Ectodermal cell (in vitro differentiated cells): ENCODE measurements around the gene ZNF217.
"Not testable (repeated sequence)": the region's sequence is repeated elsewhere in the genome, so short reads cannot be mapped to it uniquely, and the experiment has no call there.

Experiments
- H3K27ac ChIP-seq: 2 replicates; pipeline ENCODE4 v1.7.0; 2013; ENCODE audit warnings: mild to moderate bottlenecking, low read depth, low read length; ENCODE audit not compliant: insufficient read depth, poor library complexity, severe bottlenecking
- H3K27me3 ChIP-seq: 2 replicates; pipeline ENCODE4 v1.7.0; 2013; ENCODE audit warnings: mild to moderate bottlenecking, low read length; ENCODE audit not compliant: insufficient read depth, control insufficient read depth, poor library complexity, severe bottlenecking
- H3K36me3 ChIP-seq: one replicate; pipeline ENCODE4 v1.7.0; 2013; ENCODE audit warnings: low read length; ENCODE audit not compliant: control insufficient read depth, insufficient read depth
- H3K4me1 ChIP-seq: one replicate; pipeline ENCODE4 v1.7.0; 2013; ENCODE audit warnings: low read length; ENCODE audit not compliant: control insufficient read depth, insufficient read depth
- H3K4me3 ChIP-seq: 2 replicates; pipeline ENCODE4 v1.7.0; 2013; ENCODE audit warnings: low read depth, low read length, control low read depth; ENCODE audit not compliant: insufficient read depth
- H3K9me3 ChIP-seq: 2 replicates; pipeline ENCODE4 v1.7.0; 2013; ENCODE audit warnings: mild to moderate bottlenecking, low read length, moderate library complexity; ENCODE audit not compliant: control insufficient read depth
- WGBS, 2 experiments: methylation state at CpG; one replicate each; pipeline ENCODE4 v1.1.7; 2013; ENCODE audit warnings: missing lambda C conversion rate in 2 of 2; 5-methylcytosine and 5-hydroxymethylcytosine counted together

ZNF217 gene

DNA sequence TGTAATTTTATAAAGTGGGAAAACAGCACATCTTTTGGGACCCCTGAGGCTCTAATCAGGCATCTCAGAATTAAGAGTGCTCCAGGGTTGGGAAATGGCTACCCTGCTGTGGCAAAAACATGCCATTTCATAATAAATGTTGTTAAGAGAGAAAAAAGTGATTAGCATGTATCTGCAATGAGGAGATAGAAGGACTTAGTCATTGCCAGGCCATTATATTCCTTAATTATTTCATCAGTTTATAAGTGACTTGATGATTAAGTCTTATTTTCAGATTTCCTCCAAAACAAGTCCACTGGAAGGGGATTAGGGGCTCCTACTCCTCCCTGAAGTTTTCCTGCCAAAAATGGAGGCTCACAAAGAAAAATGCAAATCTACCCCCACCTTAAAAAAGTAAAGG lies 3.0 kb downstream of the ZNF217 start:
- Histone ChIP-seq H3K4me3 (peak overlapping the region; percentile 70), H3K4me1 (peaks cover 16% of the 10 kb centered on the region)
- H3K36me3 ChIP-seq, H3K27ac ChIP-seq, H3K27me3 ChIP-seq, H3K9me3 ChIP-seq: not testable (repeated sequence)

DNA sequence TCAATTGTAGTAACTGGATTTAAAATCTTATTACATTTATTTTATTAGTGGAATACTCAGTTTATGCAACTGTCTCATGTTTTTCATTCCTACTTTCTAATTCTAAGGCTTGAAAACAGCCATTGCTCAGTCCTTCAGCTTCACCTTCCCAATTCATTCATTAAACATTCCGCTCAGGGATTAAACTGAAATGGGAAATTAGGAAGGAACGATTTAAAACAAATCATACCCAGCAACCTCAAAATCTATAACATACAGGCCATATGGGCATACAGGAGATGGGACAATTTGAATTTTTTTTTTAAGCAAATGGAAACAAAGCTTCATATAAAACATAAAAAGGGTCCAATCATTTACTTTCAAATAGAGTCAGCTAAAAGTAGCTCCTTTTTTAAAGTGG lies 3.5 kb downstream of the ZNF217 start:
- H3K4me1 ChIP-seq = peaks cover 16% of the 10 kb centered on the region
- WGBS, 2 experiments = 20% methylated on average over 2 of the region's 2 CpGs; no CpG with 5 or more reads in 1 of the 2 experiments
- H3K27ac ChIP-seq, H3K9me3 ChIP-seq, H3K27me3 ChIP-seq, H3K36me3 ChIP-seq: not testable (repeated sequence)
- H3K4me3 ChIP-seq = peak overlapping the region; percentile 13

DNA sequence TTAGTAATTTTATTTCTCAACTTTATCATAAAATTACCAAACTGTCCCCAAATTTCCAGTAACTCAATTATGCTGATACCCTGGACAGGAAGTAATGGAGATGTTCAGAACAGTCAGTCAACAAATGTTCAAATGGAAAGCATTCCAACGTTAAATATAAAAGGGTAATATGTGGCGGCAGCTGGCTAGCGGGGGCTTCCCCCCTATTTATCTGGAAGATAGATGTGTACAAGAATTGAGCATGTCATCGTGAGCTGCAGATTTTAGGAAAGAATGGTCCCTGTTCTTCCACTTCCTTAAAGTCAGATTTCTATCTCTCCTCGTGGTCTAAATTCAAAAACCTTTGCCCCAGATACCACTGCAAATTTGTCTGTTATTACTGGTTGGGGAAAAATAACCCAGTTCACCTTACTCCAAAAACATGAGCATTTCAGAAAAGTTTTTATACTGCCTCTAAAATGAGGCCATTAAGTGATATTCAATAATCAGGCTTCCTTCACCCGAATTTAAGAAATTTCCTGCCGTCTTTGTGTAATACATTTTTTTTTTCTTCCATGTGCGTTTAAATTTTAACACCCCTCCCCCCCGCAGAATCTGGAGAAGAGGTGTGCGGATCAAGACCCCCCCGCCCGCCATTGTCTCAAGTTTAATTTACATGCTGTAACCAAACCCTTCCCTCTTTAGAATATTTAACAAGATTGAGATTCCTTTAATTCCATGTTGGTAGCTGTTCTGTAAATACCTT lies 4.1 kb downstream of the ZNF217 start:
- H3K36me3 ChIP-seq, H3K27ac ChIP-seq, H3K9me3 ChIP-seq, H3K27me3 ChIP-seq: not testable (repeated sequence)
- H3K4me3 ChIP-seq = peak overlapping the region; percentile 13
- WGBS, 2 experiments = 18 to 24% methylated on average over 8 to 12 of the region's 12 CpGs
- peaks cover 13% of the 10 kb centered on the region for H3K4me1 ChIP-seq

DNA sequence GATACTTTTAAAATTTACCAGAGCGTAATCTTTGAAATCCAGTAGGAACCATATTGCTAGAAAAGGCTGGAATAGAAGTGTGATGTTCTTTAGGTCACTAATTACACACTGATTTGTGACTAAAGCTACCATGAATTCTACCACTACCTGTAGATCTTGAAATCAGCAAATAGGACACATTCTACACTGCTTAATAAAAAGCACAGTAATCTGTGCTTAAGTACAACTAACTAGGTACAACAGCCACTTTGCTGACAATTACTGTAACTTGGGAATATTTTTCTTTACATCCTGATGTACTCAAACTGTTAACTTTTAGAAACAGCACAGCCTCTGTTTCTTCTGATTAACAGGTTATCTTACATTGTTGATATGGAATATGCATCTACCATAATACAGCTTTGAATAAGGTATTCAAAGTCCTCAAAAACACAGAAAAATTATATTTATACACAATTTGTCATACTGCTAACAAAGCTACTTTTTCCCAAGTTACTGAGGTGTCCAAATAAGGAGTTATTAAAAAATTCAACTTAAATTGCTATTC lies 6.4 kb downstream of the ZNF217 start:
- H3K36me3 ChIP-seq, H3K27ac ChIP-seq, H3K4me3 ChIP-seq, H3K27me3 ChIP-seq, H3K9me3 ChIP-seq: not testable (repeated sequence)
- WGBS, 2 experiments = 80% methylated on average over 1 of the region's 1 CpG; no CpG with 5 or more reads in 1 of the 2 experiments
- H3K4me1 ChIP-seq = peaks cover 27% of the 10 kb centered on the region

DNA sequence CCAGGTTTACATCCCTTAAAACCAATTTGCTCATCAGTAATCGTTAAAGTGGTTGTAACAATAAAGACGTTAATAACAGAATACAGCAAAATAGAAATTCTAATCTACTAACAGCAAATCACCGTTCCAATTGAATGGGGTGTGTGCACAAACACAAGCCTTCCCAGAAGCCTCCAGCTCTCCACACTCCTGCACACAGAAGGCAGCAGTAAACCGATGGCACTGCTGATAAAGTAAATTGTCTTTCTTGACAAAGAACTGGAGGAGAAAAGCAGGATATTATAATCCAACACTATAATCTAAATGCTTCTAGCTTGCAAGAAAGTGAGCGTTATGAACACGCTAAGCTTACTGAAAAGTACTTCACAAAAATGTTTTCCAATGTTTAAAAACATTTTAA lies 7.0 kb downstream of the ZNF217 start:
- Histone ChIP-seq H3K4me3 (no peak overlapping the region), H3K27ac (no peak overlapping the region), H3K27me3 (no peaks in the 10 kb centered on the region), H3K36me3 (peaks cover 11% of the 10 kb centered on the region), H3K9me3 (no peaks in the 10 kb centered on the region), H3K4me1 (peaks cover 33% of the 10 kb centered on the region)
- WGBS, 2 experiments = 85 to 91% methylated on average over 5 to 6 of the region's 6 CpGs

DNA sequence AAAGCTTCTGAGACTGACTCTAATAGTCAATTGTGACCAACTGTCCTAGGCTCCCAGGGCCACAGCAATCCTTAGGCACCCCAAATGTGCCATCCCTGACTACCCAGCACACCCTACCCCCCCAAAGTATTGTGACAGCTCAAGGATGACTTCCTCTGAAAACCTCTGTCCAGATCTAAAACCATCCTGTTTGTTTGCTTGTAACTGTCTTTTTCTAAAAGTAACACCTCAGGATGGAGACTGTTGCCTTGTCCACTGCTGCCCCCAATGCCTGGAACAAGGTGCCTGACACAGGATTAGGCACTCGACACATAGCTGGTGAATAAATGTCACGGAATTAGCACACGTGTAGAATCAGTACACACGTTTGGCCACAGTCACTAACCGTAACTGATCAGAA lies 7.7 kb downstream of the ZNF217 start:
- H3K27ac ChIP-seq, H3K9me3 ChIP-seq, H3K27me3 ChIP-seq, H3K4me3 ChIP-seq: not testable (repeated sequence)
- peaks cover 15% of the 10 kb centered on the region for H3K36me3 ChIP-seq
- WGBS, 2 experiments = 93 to 95% methylated on average over 5 of the region's 5 CpGs
- H3K4me1 ChIP-seq = peaks cover 34% of the 10 kb centered on the region

DNA sequence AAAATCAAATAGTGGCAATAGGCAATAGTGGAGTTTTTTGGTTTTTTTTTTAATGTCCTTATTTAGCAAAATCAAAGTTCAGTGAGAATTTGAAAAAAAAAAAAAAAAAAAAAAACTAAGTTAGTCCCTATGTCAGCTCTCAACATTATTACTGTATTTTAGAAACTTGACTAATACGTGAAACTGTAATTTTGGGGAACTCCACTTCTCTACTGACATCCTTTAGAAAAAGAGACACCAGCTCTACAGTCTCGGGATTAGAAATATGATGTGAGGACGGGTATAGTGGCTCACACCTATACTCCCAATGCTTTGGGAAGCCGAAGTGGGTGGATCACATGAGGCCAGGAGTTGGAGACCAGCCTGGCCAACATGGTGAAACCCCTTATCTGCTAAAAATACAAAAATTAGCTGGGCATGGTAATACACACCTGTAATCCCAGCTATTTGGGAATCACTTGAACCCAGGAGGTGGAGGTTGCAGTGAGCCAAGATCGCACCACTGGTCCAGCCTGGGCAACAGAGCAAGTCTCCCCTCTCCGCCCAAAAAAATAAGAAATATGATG lies 8.6 kb downstream of the ZNF217 start:
- not testable (repeated sequence) for H3K9me3 ChIP-seq, H3K27ac ChIP-seq, H3K27me3 ChIP-seq, H3K4me3 ChIP-seq
- Histone ChIP-seq H3K4me1 (peaks cover 35% of the 10 kb centered on the region), H3K36me3 (peaks cover 15% of the 10 kb centered on the region)
- 92 to 95% methylated on average over 4 to 6 of the region's 6 CpGs for WGBS, 2 experiments

DNA sequence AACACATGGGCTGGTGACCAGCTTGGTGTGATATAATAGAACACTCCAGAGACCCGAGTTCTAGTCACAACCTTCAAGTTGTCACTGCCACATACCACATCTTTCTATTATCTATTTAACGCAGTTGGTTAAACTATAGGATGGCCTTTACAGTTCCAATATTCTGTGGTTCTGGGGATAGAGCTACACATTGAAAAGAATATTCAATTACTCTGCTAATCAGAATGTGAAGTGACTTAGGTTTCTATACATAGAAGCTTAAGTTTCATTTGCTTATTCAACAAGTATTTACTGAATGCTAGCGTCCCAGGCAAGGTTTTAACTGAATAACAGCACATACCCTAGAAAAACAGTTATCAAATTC lies 9.1 kb downstream of the ZNF217 start:
- Histone ChIP-seq H3K4me1 (peaks cover 39% of the 10 kb centered on the region), H3K27ac (peak overlapping the region; percentile 83), H3K36me3 (peaks cover 15% of the 10 kb centered on the region)
- H3K9me3 ChIP-seq, H3K4me3 ChIP-seq, H3K27me3 ChIP-seq: not testable (repeated sequence)
- WGBS, 2 experiments = 31 to 61% methylated on average over 1 to 2 of the region's 3 CpGs

DNA sequence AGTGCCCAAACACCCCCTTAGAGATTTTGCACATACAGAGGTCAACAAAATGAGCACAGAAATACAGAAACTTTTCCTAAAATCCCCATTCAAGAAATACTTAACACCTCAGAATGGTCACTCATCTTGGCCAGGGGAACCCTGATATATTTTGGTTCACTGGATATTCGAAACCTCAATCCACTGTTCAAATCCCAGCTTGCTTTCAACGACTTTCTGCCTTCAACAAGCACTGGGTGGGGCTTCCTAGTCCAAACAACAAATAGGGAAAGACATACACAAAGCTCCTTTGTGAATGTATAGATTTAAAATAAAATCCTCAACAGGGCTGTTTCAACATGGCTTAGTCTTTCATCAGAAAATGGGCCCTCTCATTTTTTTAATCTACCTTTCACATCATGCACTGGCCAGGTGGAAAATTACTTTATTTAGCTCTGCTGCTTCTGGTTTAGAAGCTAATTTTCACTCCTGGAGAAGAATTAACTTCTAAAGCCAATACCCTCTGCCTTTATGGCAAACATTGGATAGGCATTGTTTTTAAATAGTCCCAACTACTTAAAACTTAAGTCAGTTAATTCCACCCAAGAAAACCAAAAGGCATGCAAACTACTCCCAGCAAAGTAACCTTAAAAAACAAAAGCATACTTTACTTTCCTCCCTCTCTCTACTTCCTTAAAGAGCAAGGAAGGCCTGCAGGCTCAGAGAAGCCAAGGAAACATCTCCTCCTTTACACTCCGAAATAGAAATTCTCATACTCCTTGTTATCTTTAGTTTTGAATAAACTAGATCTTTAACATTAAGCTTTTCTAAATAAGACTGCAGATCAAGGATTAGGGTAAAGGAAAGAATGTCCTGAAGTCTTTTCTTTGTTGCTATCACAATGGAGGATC lies 9.7 kb downstream of the ZNF217 start:
- not testable (repeated sequence) for H3K9me3 ChIP-seq, H3K27me3 ChIP-seq, H3K4me3 ChIP-seq
- Histone ChIP-seq H3K27ac (peak overlapping the region; percentile 83), H3K4me1 (peaks cover 43% of the 10 kb centered on the region), H3K36me3 (peaks cover 15% of the 10 kb centered on the region)
- 35 to 41% methylated on average over 2 of the region's 3 CpGs for WGBS, 2 experiments
